Stimulated activated naive CD8-positive, alpha-beta T cell treated with anti-CD3 and anti-CD28 coated beads, Interleukin-15, Interleukin-2, amounts not matched to agents 100 ng/mL and 50 ng/mL, for 24 hours (primary cell): ENCODE data around the gene CACNB3.
"Not testable (repeated sequence)": the region's sequence is repeated elsewhere in the genome, so short reads cannot be mapped to it uniquely, and the experiment has no call there.

Experiments
- H3K27ac Mint-ChIP-seq: one replicate; pipeline ENCODE4 v1.8.0; 2021; ENCODE audit warnings: mild to moderate bottlenecking, mixed read lengths
- H3K27me3 Mint-ChIP-seq: one replicate; pipeline ENCODE4 v1.8.0; 2021; ENCODE audit warnings: mixed read lengths
- H3K36me3 Mint-ChIP-seq: one replicate; pipeline ENCODE4 v1.8.0; 2021; ENCODE audit warnings: low read depth, mixed read lengths
- H3K4me1 Mint-ChIP-seq: one replicate; pipeline ENCODE4 v1.8.0; 2021; ENCODE audit warnings: low read depth, mixed read lengths
- H3K4me3 Mint-ChIP-seq: one replicate; pipeline ENCODE4 v1.8.0; 2021; ENCODE audit warnings: mild to moderate bottlenecking, mixed read lengths
- H3K9me3 Mint-ChIP-seq: one replicate; pipeline ENCODE4 v1.8.0; 2021; ENCODE audit warnings: mixed read lengths

Gene CACNB3

DNA sequence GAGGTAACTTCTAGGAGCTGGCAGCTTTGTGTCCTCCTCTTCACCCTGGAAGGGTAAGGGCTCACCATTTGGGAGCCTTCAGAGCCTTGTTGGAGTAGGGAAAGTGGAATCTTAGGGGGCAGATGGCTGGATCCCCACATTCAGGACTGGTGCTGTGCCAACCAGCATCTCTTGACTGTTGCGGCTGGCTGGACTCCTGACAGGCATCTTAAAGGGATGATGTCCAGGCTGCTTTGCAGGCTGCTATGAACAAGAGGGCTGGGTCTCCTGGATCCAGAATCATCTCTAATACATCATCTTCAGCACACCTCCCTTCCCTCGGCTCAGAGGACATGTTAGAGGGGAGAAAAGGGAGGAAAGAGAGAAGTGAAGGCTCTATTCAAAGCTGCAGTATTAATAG, 4.4 kb downstream of the CACNB3 start:
- H3K9me3 Mint-ChIP-seq, result no peaks in the 10 kb centered on the region
- no peak overlapping the region for H3K27ac Mint-ChIP-seq
- H3K36me3 Mint-ChIP-seq, result no peaks in the 10 kb centered on the region
- H3K4me3 Mint-ChIP-seq, result no peak overlapping the region
- peaks cover 11% of the 10 kb centered on the region for H3K4me1 Mint-ChIP-seq
- H3K27me3 Mint-ChIP-seq, result peaks cover 9% of the 10 kb centered on the region

DNA sequence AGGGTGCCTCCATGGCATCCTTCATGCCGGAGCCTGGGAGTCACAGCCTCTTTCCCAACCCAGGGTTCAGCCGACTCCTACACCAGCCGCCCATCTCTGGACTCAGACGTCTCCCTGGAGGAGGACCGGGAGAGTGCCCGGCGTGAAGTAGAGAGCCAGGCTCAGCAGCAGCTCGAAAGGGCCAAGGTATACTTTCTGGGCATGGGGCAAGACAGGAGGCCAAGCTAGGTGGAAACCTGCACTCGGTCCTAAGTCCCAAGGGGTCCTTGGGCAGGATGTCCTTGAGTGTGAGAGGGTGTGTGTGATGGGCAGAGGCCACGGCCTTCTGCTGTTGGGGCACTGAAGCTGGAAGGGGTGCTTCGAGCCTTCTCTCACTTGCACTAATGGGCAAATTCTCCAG, 5.0 kb downstream of the CACNB3 start:
- no peaks in the 10 kb centered on the region for H3K36me3 Mint-ChIP-seq
- H3K9me3 Mint-ChIP-seq, result no peaks in the 10 kb centered on the region
- H3K27ac Mint-ChIP-seq, result no peak overlapping the region
- peaks cover 5% of the 10 kb centered on the region for H3K4me1 Mint-ChIP-seq
- peaks cover 6% of the 10 kb centered on the region for H3K27me3 Mint-ChIP-seq
- H3K4me3 Mint-ChIP-seq, result no peak overlapping the region

DNA sequence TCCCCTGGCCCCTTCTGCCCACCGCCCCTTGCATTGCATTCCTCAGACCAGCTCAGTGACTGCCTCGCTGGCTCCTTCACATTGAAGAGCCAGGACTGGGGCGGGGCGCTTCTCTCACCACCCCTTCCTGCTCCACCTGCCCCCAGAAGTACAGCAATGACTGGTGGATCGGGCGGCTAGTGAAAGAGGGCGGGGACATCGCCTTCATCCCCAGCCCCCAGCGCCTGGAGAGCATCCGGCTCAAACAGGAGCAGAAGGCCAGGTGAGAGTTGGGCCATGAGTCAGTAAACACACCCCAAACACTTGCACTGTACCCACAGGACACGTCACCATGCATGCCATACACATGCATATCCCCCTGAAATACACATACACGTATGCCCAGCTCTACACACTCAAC, 5.8 kb downstream of the CACNB3 start:
- H3K4me3 Mint-ChIP-seq, result no peak overlapping the region
- H3K4me1 Mint-ChIP-seq, result peaks cover 4% of the 10 kb centered on the region
- H3K27ac Mint-ChIP-seq, result no peak overlapping the region
- H3K9me3 Mint-ChIP-seq, result no peaks in the 10 kb centered on the region
- H3K27me3 Mint-ChIP-seq, result peaks cover 2% of the 10 kb centered on the region
- H3K36me3 Mint-ChIP-seq, result peaks cover 6% of the 10 kb centered on the region

DNA sequence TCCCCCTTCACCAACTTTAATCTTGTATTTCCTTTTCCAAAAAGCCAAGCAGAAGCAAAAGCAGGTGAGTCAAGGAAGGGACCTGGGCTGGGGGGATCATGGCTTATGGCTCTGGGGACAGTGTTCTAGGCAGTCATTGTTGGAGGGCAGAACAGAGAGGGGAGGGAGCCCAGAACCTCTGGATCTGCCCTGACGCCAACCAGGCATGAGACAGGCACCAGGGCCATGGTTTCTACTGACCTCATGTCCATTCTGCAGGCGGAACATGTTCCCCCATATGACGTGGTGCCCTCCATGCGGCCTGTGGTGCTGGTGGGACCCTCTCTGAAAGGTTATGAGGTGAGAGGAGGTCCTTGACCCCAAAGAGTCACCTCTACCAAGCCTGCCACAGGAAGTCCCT, 6.6 kb downstream of the CACNB3 start:
- Mint-ChIP-seq H3K4me3 (no peak overlapping the region), H3K27me3 (no peaks in the 10 kb centered on the region), H3K27ac (no peak overlapping the region), H3K4me1 (peaks cover 2% of the 10 kb centered on the region), H3K36me3 (peaks cover 12% of the 10 kb centered on the region), H3K9me3 (no peaks in the 10 kb centered on the region)

DNA sequence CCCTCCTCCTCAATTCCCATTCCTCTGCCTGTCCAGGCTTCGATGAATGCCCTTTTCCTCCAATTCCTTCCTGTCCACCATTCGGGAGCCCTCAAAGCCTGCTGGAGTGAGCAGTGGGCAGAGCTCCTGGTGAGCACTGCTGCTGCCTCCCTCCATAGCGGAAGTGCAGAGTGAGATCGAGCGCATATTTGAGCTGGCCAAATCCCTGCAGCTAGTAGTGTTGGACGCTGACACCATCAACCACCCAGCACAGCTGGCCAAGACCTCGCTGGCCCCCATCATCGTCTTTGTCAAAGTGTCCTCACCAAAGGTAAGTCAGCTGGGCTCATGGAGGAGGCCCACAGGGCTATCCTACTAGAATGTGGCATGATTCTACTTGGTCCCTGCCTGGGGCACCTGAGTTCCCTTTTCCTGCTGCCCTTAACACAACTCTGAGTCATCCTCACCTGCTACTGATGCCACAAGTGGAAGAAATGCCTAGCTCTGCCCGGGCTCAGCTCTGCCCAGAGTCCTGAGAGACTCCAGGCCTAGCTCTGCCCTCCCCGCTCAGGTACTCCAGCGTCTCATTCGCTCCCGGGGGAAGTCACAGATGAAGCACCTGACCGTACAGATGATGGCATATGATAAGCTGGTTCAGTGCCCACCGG, 8.0 kb downstream of the CACNB3 start:
- Mint-ChIP-seq H3K9me3 (no peaks in the 10 kb centered on the region), H3K27me3 (no peaks in the 10 kb centered on the region), H3K27ac (no peak overlapping the region), H3K4me1 (peaks cover 2% of the 10 kb centered on the region), H3K4me3 (no peak overlapping the region), H3K36me3 (peaks cover 27% of the 10 kb centered on the region)

DNA sequence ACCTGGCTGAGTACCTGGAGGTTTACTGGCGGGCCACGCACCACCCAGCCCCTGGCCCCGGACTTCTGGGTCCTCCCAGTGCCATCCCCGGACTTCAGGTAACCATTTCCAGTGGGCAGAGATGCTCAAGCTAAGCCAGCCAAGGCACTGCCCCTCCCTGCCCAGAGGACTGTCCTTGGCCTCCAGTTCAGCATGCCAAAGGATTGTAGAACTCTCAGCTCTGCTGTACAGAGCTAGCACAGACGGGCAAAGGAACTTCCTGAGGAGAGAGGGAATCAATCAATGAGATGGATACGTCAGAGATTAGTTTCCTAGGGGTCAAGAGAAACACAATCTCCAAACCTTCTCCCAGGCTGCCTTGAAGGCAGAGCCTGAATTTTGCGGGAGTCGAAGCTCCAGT, 8.7 kb downstream of the CACNB3 start:
- Mint-ChIP-seq H3K4me3 (no peak overlapping the region), H3K36me3 (peaks cover 30% of the 10 kb centered on the region), H3K27ac (no peak overlapping the region), H3K27me3 (no peaks in the 10 kb centered on the region), H3K9me3 (no peaks in the 10 kb centered on the region), H3K4me1 (peaks cover 2% of the 10 kb centered on the region)

DNA sequence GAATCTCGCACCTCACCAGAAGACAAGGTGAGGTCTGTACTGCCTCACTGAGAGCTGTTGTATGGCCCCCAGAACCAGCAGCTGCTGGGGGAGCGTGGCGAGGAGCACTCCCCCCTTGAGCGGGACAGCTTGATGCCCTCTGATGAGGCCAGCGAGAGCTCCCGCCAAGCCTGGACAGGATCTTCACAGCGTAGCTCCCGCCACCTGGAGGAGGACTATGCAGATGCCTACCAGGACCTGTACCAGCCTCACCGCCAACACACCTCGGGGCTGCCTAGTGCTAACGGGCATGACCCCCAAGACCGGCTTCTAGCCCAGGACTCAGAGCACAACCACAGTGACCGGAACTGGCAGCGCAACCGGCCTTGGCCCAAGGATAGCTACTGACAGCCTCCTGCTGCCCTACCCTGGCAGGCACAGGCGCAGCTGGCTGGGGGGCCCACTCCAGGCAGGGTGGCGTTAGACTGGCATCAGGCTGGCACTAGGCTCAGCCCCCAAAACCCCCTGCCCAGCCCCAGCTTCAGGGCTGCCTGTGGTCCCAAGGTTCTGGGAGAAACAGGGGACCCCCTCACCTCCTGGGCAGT, 9.3 kb downstream of the CACNB3 start:
- no peak overlapping the region for H3K4me3 Mint-ChIP-seq
- peaks cover 35% of the 10 kb centered on the region for H3K36me3 Mint-ChIP-seq
- H3K9me3 Mint-ChIP-seq, result no peaks in the 10 kb centered on the region
- no peaks in the 10 kb centered on the region for H3K27me3 Mint-ChIP-seq
- peaks cover 2% of the 10 kb centered on the region for H3K4me1 Mint-ChIP-seq
- no peak overlapping the region for H3K27ac Mint-ChIP-seq

DNA sequence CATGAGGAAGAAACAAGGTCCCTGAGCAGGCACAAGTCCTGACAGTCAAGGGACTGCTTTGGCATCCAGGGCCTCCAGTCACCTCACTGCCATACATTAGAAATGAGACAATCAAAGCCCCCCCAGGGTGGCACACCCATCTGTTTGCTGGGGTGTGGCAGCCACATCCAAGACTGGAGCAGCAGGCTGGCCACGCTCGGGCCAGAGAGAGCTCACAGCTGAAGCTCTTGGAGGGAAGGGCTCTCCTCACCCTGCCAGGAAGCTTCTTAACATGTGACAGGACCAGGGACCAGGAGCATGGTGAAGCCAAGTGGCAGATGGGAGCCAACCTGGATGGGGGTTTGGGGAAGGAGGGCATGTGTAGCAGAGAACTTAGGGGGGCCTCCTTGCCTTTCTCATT, 10.0 kb downstream of the CACNB3 start:
- peaks cover 38% of the 10 kb centered on the region for H3K36me3 Mint-ChIP-seq
- H3K9me3 Mint-ChIP-seq, result no peaks in the 10 kb centered on the region
- no peak overlapping the region for H3K27ac Mint-ChIP-seq
- peaks cover 2% of the 10 kb centered on the region for H3K4me1 Mint-ChIP-seq
- H3K27me3 Mint-ChIP-seq, result no peaks in the 10 kb centered on the region
- no peak overlapping the region for H3K4me3 Mint-ChIP-seq

DNA sequence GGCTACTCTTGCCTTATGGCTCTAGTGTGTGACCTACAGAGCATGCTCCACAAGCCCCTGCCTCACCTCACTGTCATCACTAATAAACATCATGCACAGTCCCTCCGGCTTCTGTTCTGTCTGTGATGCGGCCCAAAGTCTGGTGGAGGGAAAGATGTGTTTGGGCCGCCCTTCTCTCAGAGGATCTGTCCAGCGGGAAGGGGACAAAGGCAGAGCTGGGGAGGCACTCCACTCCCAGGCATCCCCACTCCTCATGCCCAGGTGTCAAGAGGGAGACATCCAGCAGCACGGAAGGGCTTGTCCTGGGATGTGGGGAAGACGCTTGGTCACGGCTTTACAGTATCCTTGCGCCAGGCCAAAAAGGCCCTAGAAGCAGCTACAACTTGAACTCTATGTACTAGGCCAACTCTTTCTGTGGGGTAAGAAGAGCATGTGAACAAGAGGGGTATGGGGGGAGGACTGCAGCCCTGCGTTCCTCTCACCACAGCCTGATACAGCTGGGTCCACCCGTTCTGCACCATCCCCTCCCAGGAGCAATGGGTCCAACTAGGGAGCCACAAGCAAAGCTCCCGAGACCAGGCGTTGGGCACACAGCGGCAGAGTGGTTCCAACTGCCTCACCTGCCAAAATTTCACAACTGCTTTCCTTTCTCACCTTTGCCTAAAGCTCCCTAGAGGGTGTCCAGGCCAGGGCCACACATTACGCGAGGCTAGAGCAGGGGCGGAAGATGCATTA, 10.7 kb downstream of the CACNB3 start:
- Mint-ChIP-seq H3K4me1 (peaks cover 2% of the 10 kb centered on the region), H3K4me3 (no peak overlapping the region), H3K9me3 (no peaks in the 10 kb centered on the region), H3K36me3 (peaks cover 44% of the 10 kb centered on the region), H3K27me3 (no peaks in the 10 kb centered on the region), H3K27ac (peak overlapping the region; percentile 74)

DNA sequence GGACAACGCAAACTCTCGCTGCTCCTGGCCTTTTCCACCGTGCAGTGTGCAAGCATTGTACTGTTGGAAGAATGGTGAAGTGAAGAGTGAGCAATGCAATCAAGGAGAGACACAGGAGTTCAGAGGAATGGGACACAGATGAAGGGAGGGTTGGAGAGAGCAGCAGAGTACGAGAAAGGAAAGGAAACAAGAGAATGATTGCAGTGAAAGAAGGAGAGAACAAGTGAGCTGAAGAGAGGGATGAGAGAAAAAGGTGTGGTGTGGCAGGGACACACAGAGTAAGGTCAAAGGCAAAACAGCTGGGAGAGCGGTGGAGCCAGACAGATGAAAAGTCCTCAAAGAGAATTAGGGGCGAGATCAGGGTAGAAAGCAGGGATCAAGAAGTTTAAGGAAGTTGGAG, 13.0 kb downstream of the CACNB3 start:
- no peaks in the 10 kb centered on the region for H3K27me3 Mint-ChIP-seq
- peak overlapping the region; percentile 14 for H3K27ac Mint-ChIP-seq
- peaks cover 56% of the 10 kb centered on the region for H3K36me3 Mint-ChIP-seq
- H3K4me3 Mint-ChIP-seq, result no peak overlapping the region
- H3K4me1 Mint-ChIP-seq, result peaks cover 2% of the 10 kb centered on the region
- H3K9me3 Mint-ChIP-seq, result no peaks in the 10 kb centered on the region

DNA sequence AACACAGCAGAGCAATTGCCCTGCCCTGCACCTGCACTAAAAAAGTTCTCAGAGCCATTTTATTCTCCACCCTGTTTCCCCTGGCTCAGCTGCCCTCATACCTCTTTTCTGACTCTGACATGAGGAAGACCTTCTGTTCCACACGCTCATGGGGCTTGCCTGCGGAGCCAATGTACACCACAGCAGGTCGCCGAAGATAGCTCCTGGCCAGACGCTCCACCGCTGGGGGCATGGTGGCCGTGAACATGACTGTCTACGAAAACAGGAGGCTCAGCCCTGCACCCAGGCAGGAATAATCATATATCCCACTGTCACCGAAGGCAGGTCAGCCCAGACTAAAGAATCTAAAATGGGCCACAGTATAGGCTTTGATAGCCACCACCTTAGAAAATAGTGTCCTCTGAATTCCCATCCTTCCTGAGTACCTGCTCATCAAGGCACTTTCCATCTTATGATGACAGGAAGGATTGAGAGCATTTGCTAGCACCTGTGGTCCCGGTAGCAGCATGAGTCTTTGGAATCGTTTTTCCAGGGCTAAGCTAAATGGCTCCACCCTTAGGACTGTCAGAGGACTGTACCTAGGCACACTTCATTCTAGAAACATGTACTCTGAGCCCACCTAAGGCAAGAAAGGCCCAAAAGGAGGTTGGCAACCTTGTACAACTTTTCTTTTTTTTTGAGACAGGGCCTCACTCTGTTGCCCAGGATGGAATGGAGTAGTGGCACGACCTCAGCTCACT, 14.2 kb downstream of the CACNB3 start:
- H3K36me3 Mint-ChIP-seq, result peaks cover 68% of the 10 kb centered on the region
- H3K4me3 Mint-ChIP-seq, result no peak overlapping the region
- H3K9me3 Mint-ChIP-seq, result no peaks in the 10 kb centered on the region
- H3K27me3 Mint-ChIP-seq, result no peaks in the 10 kb centered on the region
- H3K27ac Mint-ChIP-seq, result peak overlapping the region; percentile 74
- H3K4me1 Mint-ChIP-seq, result peaks cover 2% of the 10 kb centered on the region

DNA sequence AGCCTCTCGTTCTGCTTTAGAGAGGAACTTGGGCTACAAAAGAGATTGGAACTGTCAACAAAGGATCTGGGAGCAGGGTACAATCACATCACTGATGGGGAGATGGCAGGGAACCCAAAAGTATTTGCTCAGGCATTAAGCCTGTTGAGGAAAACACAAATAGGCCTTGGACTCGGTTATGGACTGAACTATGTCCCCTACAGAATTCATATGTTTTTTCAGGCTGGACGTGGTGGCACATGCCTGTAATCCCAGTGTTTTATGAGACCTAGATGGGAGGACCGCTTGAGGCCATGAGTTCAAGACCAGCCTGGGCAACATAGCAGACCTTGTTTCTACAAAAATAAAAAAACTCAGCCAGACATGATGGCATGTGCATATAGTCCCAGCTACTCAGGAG, 19.8 kb downstream of the CACNB3 start:
- no peak overlapping the region for H3K27ac Mint-ChIP-seq
- H3K4me3 Mint-ChIP-seq, result no peak overlapping the region
- no peaks in the 10 kb centered on the region for H3K27me3 Mint-ChIP-seq
- no peaks in the 10 kb centered on the region for H3K9me3 Mint-ChIP-seq
- peaks cover 54% of the 10 kb centered on the region for H3K36me3 Mint-ChIP-seq
- H3K4me1 Mint-ChIP-seq, result no peaks in the 10 kb centered on the region

DNA sequence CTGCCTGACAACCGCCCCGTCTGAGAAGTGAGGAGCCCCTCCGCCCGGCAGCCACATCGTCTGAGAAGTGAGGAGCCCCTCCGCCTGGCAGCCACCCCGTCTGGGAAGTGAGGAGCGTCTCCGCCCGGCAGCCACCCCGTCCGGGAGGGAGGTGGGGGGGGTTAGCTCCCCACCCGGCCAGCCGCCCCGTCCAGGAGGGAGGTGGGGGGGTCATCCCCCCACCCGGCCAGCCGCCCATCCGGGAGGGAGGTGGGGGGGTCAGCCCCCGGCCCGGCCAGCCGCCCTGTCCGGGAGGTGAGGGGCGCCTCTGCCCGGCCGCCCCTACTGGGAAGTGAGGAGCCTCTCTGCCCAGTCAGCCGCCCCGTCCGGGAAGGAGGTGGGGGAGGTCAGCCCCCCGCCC, 23.7 kb downstream of the CACNB3 start:
- H3K27me3 Mint-ChIP-seq, H3K9me3 Mint-ChIP-seq, H3K27ac Mint-ChIP-seq, H3K4me3 Mint-ChIP-seq, H3K4me1 Mint-ChIP-seq: not testable (repeated sequence)
- peaks cover 43% of the 10 kb centered on the region for H3K36me3 Mint-ChIP-seq

DNA sequence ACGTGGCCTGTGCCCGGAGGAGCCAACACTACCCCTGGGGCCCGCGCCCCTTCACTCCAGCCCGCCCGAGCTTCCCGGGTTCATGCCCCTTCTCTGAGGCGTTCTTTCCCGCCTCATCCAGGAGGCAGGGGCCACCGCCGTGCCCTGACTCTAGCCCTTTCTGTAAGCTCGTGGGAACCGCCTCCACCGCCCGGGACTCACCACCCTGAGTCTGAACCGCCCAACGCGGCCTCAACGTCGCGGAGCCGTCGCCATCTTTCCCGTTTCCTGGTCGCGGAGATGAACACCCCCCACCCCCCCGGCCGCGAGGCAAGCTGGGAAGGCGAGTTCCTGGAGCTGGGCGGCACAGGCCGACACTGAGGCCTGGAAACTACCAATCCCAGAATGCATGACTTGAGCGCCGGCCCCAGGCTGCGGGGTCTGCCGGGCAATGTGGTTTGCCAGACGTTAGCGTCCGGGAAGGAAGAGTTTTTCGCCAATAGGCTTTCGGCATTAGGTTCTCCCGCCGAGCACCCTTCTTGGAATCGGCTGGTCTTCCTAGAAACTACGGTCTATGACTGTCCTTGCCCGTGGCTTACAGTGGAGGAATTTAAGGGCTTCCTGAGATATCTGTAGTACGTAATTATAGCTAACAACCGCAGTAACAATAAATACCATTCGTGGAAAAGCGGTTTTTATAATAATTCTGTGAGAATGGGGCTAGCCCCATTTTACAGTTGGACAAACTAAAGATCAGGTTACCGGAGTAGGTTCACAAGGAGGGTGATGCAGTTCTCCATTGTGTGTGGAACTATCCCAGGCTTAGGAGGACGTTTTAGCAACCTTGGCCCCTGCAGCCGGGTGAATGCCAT, 33.8 kb downstream of the CACNB3 start, which contains the start of gene DDX23:
Gene DDX23 (minus strand): TSS at position 281 of the 851 bp plus-strand sequence. CDS start 6,381 bp downstream, outside the sequence.
- Mint-ChIP-seq H3K9me3 (no peaks in the 10 kb centered on the region), H3K4me1 (peaks cover 36% of the 10 kb centered on the region), H3K36me3 (peaks cover 26% of the 10 kb centered on the region), H3K27ac (peak within 1 kb of the TSS; percentile 93), H3K27me3 (no peaks in the 10 kb centered on the region), H3K4me3 (peak within 1 kb of the TSS; percentile 97)
